Measurements from ENCODE around the gene PPP2R2C. TPM values are rescaled to one million over a fixed set of nuclear protein-coding genes. Genes with fewer than 3 reads are reported as not detected.

The PPP2R2C gene
- polyA plus RNA-seq, 1 of the 3 experiments (the other 2 are of a cell fraction), result 0.21 TPM

DNA sequence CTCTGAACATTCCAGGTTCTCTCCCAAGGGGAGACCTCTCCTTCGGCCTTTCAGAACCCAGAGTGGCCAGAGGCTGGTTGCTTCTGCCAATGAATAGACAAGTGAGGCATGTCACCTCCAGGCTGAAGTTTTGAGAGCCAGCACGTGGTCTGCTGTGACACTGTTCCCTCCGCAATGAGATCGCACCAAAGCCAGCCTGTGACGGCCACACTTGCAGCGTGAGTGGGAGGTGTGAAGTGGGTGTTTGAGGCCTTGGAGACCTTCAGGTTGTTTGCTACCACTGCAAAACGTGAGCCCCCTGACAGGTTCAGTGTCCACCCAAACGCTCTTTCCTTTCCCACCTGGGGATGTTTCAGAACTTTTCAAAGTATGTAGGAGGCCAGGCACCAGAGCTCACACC lies 121.8 kb downstream of the PPP2R2C start:
- no peaks in the 10 kb centered on the region; a peak in 1 of 4 replicates for H3K4me1 ChIP-seq (ENCODE audit: control insufficient read depth in 1 of 2, insufficient read depth in 2 of 2, low read depth in 1 of 2, low read length in 1 of 2)
- POLR2A ChIA-PET, result no interaction called here
- WGBS (ENCODE audit: low lambda C conversion rate), result 41% methylated on average over 6 of the region's 8 CpGs

DNA sequence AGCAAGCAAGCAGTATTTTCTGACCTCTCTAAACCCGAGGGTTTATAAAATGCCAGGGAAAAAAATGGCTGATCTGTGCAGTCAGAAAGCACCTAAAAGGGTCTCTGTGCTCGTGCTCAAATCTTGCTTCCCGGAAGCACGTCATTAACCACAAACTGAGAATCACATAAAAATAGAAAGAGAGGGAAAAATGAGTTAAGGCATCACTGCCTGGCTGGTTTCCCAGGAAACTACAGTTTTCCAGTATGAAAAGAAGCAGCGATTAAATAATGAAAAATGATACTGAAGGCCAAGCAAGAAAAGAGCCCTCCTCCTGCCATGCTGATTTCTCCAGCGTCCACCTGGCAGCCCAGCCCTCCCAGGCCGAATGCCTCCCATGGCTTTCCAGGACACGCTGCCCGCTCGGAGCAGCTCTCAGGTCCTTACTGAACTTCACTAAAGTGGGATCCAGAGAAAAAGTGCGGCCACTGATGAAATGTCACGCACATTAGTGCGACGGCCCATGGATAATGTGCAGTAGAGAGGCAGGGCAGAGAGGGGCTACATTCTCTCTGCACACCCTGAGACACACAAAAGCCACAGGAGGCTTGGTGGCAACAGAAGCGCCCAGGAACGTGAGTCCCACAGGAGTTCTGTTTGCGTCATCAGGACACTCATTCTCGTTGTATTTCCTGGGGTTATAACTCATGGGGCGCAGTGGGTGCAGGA lies 122.4 kb downstream of the PPP2R2C start:
- Histone ChIP-seq H3K9me3 (no peaks in the 10 kb centered on the region), H3K79me2 (ENCODE audit: insufficient read depth) (no peaks in the 10 kb centered on the region), H3K4me2 (no peak overlapping the region), H3K4me3 (ENCODE audit: low read depth in 2 of 2, low read length in 1 of 2) (no peak overlapping the region), H3K9ac (no peak overlapping the region), H3K9me2 (no peaks in the 10 kb centered on the region), H2AFZ (ENCODE audit: low read depth) (no peak overlapping the region), H4K20me1 (ENCODE audit: insufficient read depth) (no peaks in the 10 kb centered on the region), H3K36me3 (replicated peaks in 1 of 2; ENCODE audit: control insufficient read depth in 1 of 2, insufficient read depth in 2 of 2, low read length in 1 of 2) (no peaks in the 10 kb centered on the region), H3K27me3 (ENCODE audit: insufficient read depth) (no peaks in the 10 kb centered on the region), H3K27ac (ENCODE audit: low read depth in 2 of 2, low read length in 1 of 2) (no peak overlapping the region), H3K4me1 (ENCODE audit: control insufficient read depth in 1 of 2, insufficient read depth in 2 of 2, low read depth in 1 of 2, low read length in 1 of 2) (no peaks in the 10 kb centered on the region; a peak in 1 of 4 replicates), H3F3A (replicated peaks; ENCODE audit: insufficient read depth) (no peaks in the 10 kb centered on the region)
- 59% methylated on average over 19 of the region's 19 CpGs for WGBS (ENCODE audit: low lambda C conversion rate)
- ChIA-PET POLR2A (no interaction called here), CTCF (interaction anchor here (12.4 kb wide), 1 partner anchor 20 kb away, joined by 123 read pairs; no protein-coding TSS in a partner anchor)
- no peak for DNase-seq
- TF ChIP-seq MXI1 (IDR thresholded peaks at IDR 0.05; ENCODE audit: low read depth, low read length) (no peak), RXRA (IDR thresholded peaks at IDR 0.05; ENCODE audit: borderline replicate concordance, low read depth) (no peak), NFIC (IDR thresholded peaks at IDR 0.05; ENCODE audit: borderline replicate concordance) (no peak), FOXJ3 (CRISPR knock-in tag; IDR thresholded peaks at IDR 0.05) (no peak), FOXM1 (IDR thresholded peaks at IDR 0.05; ENCODE audit: low read depth) (no peak), ELF1 (IDR thresholded peaks at IDR 0.05) (no peak), FOSL2 (IDR thresholded peaks at IDR 0.05; ENCODE audit: borderline replicate concordance, low read depth) (no peak), POLR2AphosphoS5 (IDR thresholded peaks at IDR 0.05; ENCODE audit: low read depth, low read length) (no peak), RAD21 (IDR thresholded peaks at IDR 0.05; ENCODE audit: low read length) (no peak), GABPA (IDR thresholded peaks at IDR 0.05; ENCODE audit: low read depth) (no peak), SIN3A (IDR thresholded peaks at IDR 0.05; ENCODE audit: borderline replicate concordance, low read depth, low read length) (no peak)
- TF ChIP-seq, protein P1, sequence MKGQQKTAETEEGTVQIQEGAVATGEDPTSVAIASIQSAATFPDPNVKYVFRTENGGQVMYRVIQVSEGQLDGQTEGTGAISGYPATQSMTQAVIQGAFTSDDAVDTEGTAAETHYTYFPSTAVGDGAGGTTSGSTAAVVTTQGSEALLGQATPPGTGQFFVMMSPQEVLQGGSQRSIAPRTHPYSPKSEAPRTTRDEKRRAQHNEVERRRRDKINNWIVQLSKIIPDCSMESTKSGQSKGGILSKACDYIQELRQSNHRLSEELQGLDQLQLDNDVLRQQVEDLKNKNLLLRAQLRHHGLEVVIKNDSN (IDR thresholded peaks at IDR 0.05; ENCODE audit: borderline replicate concordance, low read depth), result no peak
- TF ChIP-seq, protein P2, sequence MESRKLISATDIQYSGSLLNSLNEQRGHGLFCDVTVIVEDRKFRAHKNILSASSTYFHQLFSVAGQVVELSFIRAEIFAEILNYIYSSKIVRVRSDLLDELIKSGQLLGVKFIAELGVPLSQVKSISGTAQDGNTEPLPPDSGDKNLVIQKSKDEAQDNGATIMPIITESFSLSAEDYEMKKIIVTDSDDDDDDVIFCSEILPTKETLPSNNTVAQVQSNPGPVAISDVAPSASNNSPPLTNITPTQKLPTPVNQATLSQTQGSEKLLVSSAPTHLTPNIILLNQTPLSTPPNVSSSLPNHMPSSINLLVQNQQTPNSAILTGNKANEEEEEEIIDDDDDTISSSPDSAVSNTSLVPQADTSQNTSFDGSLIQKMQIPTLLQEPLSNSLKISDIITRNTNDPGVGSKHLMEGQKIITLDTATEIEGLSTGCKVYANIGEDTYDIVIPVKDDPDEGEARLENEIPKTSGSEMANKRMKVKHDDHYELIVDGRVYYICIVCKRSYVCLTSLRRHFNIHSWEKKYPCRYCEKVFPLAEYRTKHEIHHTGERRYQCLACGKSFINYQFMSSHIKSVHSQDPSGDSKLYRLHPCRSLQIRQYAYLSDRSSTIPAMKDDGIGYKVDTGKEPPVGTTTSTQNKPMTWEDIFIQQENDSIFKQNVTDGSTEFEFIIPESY (IDR thresholded peaks at IDR 0.05; ENCODE audit: borderline replicate concordance, low read depth), result no peak
- TF ChIP-seq, protein P3, sequence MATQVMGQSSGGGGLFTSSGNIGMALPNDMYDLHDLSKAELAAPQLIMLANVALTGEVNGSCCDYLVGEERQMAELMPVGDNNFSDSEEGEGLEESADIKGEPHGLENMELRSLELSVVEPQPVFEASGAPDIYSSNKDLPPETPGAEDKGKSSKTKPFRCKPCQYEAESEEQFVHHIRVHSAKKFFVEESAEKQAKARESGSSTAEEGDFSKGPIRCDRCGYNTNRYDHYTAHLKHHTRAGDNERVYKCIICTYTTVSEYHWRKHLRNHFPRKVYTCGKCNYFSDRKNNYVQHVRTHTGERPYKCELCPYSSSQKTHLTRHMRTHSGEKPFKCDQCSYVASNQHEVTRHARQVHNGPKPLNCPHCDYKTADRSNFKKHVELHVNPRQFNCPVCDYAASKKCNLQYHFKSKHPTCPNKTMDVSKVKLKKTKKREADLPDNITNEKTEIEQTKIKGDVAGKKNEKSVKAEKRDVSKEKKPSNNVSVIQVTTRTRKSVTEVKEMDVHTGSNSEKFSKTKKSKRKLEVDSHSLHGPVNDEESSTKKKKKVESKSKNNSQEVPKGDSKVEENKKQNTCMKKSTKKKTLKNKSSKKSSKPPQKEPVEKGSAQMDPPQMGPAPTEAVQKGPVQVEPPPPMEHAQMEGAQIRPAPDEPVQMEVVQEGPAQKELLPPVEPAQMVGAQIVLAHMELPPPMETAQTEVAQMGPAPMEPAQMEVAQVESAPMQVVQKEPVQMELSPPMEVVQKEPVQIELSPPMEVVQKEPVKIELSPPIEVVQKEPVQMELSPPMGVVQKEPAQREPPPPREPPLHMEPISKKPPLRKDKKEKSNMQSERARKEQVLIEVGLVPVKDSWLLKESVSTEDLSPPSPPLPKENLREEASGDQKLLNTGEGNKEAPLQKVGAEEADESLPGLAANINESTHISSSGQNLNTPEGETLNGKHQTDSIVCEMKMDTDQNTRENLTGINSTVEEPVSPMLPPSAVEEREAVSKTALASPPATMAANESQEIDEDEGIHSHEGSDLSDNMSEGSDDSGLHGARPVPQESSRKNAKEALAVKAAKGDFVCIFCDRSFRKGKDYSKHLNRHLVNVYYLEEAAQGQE (IDR thresholded peaks at IDR 0.05; ENCODE audit: low read depth, low read length), result no peak
- TF ChIP-seq, protein P4, sequence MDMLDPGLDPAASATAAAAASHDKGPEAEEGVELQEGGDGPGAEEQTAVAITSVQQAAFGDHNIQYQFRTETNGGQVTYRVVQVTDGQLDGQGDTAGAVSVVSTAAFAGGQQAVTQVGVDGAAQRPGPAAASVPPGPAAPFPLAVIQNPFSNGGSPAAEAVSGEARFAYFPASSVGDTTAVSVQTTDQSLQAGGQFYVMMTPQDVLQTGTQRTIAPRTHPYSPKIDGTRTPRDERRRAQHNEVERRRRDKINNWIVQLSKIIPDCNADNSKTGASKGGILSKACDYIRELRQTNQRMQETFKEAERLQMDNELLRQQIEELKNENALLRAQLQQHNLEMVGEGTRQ (IDR thresholded peaks at IDR 0.05; ENCODE audit: borderline replicate concordance, low read depth, low read length), result no peak

More for the DNA sequence above, 121.8 kb downstream of the PPP2R2C start:
- no peaks in the 10 kb centered on the region for H3K9me2 ChIP-seq
- H3K9ac ChIP-seq, result no peak overlapping the region
- H3K79me2 ChIP-seq (ENCODE audit: insufficient read depth), result no peaks in the 10 kb centered on the region
- DNase-seq, result no peak
- TF ChIP-seq YY1 (IDR thresholded peaks at IDR 0.05; ENCODE audit: low read depth) (no peak), RXRA (IDR thresholded peaks at IDR 0.05; ENCODE audit: borderline replicate concordance, low read depth) (no peak), ELF1 (IDR thresholded peaks at IDR 0.05) (no peak), TEAD4 (IDR thresholded peaks at IDR 0.05; ENCODE audit: borderline replicate concordance, insufficient read depth) (no peak), SMC3 (IDR thresholded peaks at IDR 0.05; ENCODE audit: low read depth, low read length) (no peak), GATA2 (CRISPR knock-in tag; IDR thresholded peaks at IDR 0.05) (no peak)
- TF ChIP-seq, protein P5, sequence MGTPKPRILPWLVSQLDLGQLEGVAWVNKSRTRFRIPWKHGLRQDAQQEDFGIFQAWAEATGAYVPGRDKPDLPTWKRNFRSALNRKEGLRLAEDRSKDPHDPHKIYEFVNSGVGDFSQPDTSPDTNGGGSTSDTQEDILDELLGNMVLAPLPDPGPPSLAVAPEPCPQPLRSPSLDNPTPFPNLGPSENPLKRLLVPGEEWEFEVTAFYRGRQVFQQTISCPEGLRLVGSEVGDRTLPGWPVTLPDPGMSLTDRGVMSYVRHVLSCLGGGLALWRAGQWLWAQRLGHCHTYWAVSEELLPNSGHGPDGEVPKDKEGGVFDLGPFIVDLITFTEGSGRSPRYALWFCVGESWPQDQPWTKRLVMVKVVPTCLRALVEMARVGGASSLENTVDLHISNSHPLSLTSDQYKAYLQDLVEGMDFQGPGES (IDR thresholded peaks at IDR 0.05; ENCODE audit: low read depth, low read length), result no peak
- H3K4me2 ChIP-seq, result no peak overlapping the region
- no peak overlapping the region for H3K4me3 ChIP-seq (ENCODE audit: low read depth in 2 of 2, low read length in 1 of 2)
- CTCF ChIA-PET, result interaction anchor here (1.2 to 12.4 kb wide), 2 partner anchors 21 to 24 kb away, joined by 3 to 123 read pairs; no protein-coding TSS in a partner anchor
- no peaks in the 10 kb centered on the region for H4K20me1 ChIP-seq (ENCODE audit: insufficient read depth)
- H3K27me3 ChIP-seq (ENCODE audit: insufficient read depth), result no peaks in the 10 kb centered on the region
- H3K27ac ChIP-seq (ENCODE audit: low read depth in 2 of 2, low read length in 1 of 2), result no peak overlapping the region
- no peak overlapping the region for H2AFZ ChIP-seq (ENCODE audit: low read depth)
- no peaks in the 10 kb centered on the region for H3F3A ChIP-seq (replicated peaks; ENCODE audit: insufficient read depth)
- H3K36me3 ChIP-seq (replicated peaks in 1 of 2; ENCODE audit: control insufficient read depth in 1 of 2, insufficient read depth in 2 of 2, low read length in 1 of 2), result no peaks in the 10 kb centered on the region
- H3K9me3 ChIP-seq, result no peaks in the 10 kb centered on the region

Data from SK-N-SH (cell line).